ENCODE measurements around the gene ATP2B1. TPM values are rescaled to one million over a fixed set of nuclear protein-coding genes. Genes with fewer than 3 reads are reported as not detected.
A peak's percentile ranks its signal among the peaks of the same experiment; 100 is the strongest.

Gene ATP2B1
- total and polyA plus RNA-seq, 3 donors from 2014 or later = 32.1 to 142 (median 98.7) TPM

DNA sequence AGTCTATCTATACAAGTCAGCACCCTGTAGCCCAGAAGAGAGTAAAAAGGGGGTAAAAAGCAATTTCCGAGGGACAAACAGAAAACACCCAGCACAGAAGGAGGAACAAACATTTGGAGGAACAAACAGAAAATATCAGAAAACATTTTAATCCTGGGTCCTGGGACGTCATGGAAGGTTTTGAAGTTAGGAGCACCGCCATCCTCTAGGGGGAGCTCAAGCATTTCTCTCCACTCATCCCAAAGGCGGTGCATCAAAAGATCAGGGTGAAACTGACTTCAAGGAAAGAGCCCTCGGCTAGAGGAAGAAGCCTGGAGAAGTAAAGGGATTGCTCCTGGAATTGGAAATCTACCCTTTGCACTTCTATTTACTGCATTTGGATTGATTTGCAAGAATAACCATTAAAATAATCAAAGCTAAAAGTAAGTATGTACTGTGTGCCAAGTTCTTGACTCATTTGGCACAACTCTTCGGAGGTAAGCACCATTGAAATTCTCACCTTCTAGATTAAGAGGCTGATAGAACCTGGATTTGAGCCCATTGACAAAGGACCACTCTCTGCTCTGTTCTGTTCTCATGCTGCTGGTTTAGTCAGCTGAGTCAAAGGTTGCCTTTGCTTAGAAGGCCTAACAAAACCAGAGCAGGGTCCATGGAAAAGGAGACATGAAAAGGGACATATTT lies 165.6 kb downstream of the ATP2B1 start:
- DNase-seq = peak; percentile 83
- Histone ChIP-seq H3K36me3 (ENCODE audit: low read depth, missing control alignments) (no peaks in the 10 kb centered on the region), H3K9me3 (no peaks in the 10 kb centered on the region), H3K27me3 (no peaks in the 10 kb centered on the region), H3K4me1 (peaks cover 15% of the 10 kb centered on the region), H3K27ac (no peak overlapping the region), H3K4me3 (no peak overlapping the region)
- 17 to 20% methylated on average over 6 of the region's 6 CpGs for WGBS, 2 donors
- TF ChIP-seq POLR2A (IDR thresholded peaks at IDR 0.05) = no peak
- TF ChIP-seq, protein P1, sequence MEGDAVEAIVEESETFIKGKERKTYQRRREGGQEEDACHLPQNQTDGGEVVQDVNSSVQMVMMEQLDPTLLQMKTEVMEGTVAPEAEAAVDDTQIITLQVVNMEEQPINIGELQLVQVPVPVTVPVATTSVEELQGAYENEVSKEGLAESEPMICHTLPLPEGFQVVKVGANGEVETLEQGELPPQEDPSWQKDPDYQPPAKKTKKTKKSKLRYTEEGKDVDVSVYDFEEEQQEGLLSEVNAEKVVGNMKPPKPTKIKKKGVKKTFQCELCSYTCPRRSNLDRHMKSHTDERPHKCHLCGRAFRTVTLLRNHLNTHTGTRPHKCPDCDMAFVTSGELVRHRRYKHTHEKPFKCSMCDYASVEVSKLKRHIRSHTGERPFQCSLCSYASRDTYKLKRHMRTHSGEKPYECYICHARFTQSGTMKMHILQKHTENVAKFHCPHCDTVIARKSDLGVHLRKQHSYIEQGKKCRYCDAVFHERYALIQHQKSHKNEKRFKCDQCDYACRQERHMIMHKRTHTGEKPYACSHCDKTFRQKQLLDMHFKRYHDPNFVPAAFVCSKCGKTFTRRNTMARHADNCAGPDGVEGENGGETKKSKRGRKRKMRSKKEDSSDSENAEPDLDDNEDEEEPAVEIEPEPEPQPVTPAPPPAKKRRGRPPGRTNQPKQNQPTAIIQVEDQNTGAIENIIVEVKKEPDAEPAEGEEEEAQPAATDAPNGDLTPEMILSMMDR (IDR thresholded peaks at IDR 0.05) = peak; percentile 55 to 88 (median 78)
- intact Hi-C loops (cut with DNase I; ENCODE audit: low total_unique reads) = no loop called here

DNA sequence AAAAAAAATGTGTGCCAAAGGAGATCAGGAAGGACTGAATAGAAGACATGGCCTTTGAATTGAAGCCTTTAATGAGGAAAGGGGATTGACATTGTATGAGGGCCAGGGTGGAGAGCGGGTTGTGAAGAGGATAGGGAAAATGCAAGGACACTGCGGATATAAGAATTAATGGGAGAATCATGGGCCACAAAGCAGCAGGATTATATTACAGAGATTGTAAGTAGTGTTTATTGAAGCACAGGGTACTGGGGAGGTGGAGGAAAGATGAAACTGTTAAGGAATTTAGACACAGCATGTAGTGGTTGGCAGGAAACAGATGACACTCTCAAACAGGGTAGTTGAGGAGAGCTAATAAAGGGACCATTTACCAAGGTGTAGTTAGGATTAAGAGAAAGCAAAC lies 166.4 kb downstream of the ATP2B1 start:
- no peak for TF ChIP-seq POLR2A (IDR thresholded peaks at IDR 0.05)
- TF ChIP-seq, protein P1 (IDR thresholded peaks at IDR 0.05) = no peak
- no peaks in the 10 kb centered on the region for H3K9me3 ChIP-seq
- no peak overlapping the region for H3K27ac ChIP-seq
- DNase-seq = no peak
- H3K4me3 ChIP-seq = no peak overlapping the region
- H3K4me1 ChIP-seq = peaks cover 15% of the 10 kb centered on the region
- intact Hi-C loops (cut with DNase I; ENCODE audit: low total_unique reads) = no loop called here
- WGBS, 2 donors = 94 to 95% methylated on average over 2 of the region's 2 CpGs
- H3K27me3 ChIP-seq = no peaks in the 10 kb centered on the region
- H3K36me3 ChIP-seq (ENCODE audit: low read depth, missing control alignments) = no peaks in the 10 kb centered on the region

DNA sequence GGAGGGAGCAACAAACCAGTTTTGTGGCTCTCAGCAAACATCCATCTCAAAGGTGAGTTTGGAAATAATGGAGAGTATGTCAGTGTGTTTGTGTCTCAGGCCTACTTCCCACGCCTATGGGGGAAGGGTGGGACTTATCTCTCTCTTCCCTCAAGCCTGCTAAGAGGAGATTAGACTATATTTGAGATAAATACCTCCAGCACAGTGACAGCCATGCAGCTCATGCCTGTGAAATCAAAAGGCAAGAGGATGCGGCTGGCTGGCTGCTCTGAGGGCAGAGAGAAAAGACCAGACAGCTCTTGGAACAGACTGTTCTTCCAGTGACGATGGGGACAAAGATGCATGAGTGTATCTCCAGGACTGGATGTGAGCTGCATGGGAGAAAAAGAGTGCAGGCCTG lies 168.1 kb downstream of the ATP2B1 start:
- no peak overlapping the region for H3K27ac ChIP-seq
- no peaks in the 10 kb centered on the region for H3K9me3 ChIP-seq
- DNase-seq = no peak
- no peaks in the 10 kb centered on the region for H3K36me3 ChIP-seq (ENCODE audit: low read depth, missing control alignments)
- intact Hi-C loops (cut with DNase I; ENCODE audit: low total_unique reads) = no loop called here
- no peaks in the 10 kb centered on the region for H3K27me3 ChIP-seq
- 58 to 62% methylated on average over 3 of the region's 3 CpGs for WGBS, 2 donors
- no peak overlapping the region for H3K4me3 ChIP-seq
- peaks cover 15% of the 10 kb centered on the region for H3K4me1 ChIP-seq
- TF ChIP-seq, protein P1 (IDR thresholded peaks at IDR 0.05) = no peak
- TF ChIP-seq POLR2A (IDR thresholded peaks at IDR 0.05) = no peak

DNA sequence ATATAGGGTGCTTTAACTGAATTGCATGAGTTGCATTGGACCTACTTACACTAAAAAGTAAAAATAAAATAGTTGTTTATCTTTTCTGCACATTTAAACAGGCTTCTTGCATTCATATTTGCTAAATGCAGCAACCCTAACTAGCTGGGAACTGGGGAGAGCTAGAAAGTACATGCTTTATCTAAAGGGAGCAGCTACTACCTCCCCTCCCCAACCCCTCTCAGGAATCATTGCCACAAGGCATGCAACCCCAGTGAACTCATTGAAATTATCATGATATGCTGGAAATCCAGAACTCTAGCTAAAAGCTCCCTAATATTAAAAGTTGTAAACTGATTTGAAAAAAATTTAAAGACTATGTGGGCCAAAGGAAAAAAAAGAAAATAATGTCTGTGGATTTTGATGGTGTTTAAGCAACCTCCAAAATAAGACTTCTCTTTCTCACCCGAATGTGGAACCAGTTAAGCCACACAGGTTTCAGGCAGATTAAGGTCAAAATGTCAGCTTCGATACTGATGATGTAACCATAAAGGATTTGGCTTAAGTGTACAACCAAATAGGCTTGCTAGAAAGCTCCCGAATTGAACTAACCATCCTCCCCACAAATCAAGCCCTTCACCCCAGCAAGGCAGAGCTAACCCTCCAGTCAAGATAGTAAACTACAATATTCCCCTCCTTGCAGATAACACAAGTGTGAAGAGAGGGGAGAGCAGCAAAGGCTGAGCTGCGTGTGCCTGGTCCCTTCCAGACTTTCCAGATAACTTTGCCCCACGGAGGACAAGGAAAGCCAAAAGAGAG lies 169.0 kb downstream of the ATP2B1 start:
- DNase-seq = no peak
- 85 to 89% methylated on average over 5 of the region's 5 CpGs for WGBS, 2 donors
- intact Hi-C loops (cut with DNase I; ENCODE audit: low total_unique reads) = no loop called here
- no peak overlapping the region for H3K27ac ChIP-seq
- H3K4me1 ChIP-seq = peaks cover 11% of the 10 kb centered on the region
- TF ChIP-seq, protein P1 (IDR thresholded peaks at IDR 0.05) = no peak
- H3K27me3 ChIP-seq = no peaks in the 10 kb centered on the region
- no peak overlapping the region for H3K4me3 ChIP-seq
- no peaks in the 10 kb centered on the region for H3K36me3 ChIP-seq (ENCODE audit: low read depth, missing control alignments)
- no peaks in the 10 kb centered on the region for H3K9me3 ChIP-seq
